Stimulated activated CD4-positive, alpha-beta T cell treated with anti-CD3 and anti-CD28 coated beads, Interleukin-2, amount 100 ng/mL, for 48 hours (primary cell): ENCODE data around the gene CFAP77.

ENCODE experiments used
- DNase-seq, 2 donors: peaks; one replicate each; pipeline ENCODE4 v3.0.0-alpha.2; 2020

CFAP77 gene

DNA sequence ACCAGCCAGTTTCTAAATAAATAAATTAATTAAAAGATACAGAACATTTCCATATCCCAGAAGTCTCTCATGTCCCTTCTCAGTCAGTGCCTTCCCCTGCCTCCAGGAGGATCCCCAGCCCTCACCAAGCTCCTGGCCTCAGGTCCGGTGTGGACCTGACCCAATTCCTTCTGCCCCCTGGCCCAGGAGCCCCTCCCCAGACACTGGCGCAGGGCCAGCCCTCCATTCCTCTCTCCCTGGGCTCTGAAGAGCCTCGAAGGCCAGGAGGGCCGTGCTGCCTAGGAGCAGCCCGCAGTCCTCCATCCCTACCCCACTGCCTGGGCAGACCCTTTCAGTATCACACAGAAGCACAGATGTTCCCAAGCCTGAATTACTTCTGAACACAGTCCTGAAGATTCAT lies 110.6 kb downstream of the CFAP77 start:
- DNase-seq = no peak

DNA sequence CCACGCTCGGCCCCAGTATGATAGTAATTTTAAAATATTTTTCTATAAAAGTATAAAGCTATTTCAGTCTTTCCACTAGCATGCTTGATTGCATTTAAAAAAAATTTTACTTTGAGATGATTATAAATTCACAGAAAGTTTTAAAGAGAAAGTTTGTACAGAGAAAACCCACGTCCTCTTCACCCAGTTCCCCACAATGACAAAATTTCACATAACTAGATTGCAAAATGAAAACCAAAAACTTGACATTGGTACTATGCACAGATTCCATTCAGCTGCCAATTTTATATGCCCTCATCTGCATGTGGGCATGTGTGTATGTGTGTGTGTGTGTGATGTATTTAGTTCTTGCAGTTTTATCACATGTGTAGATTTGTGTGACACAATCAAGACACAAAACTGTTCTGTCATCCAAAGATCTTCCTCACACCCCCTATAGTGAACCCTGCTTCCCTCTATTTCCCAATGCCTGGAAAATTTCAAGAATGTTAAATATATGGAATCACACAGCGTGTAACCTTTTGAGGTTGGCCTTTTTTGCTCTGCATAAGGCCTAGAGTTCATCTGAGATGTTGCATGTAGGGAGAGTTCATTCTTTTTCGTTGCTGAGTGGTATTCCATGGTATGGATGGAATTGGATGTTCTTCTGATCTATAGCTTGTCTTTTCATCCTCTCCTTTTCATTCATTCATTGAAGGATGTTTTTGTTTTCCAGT lies 115.5 kb downstream of the CFAP77 start:
- no peak for DNase-seq

DNA sequence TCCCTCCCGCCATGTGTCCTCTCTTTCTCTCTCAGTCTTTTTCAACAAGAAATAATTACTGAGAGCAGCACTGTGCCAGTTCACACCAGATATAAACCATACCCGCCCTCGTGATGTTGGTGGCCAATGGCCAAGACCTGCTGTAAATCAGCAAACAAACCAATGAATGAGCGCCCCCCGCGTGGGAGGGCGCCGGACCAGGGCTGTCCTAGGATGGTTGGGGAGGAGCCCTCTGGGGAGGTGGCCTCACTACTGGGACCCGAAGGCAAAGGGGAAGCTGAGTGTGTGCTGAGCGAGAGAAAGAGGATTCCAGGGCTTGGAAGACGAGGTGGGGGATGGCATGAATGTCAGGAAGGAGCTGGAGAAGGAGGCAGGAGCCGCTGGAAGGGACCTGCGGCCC lies 121.2 kb downstream of the CFAP77 start:
- no peak for DNase-seq

DNA sequence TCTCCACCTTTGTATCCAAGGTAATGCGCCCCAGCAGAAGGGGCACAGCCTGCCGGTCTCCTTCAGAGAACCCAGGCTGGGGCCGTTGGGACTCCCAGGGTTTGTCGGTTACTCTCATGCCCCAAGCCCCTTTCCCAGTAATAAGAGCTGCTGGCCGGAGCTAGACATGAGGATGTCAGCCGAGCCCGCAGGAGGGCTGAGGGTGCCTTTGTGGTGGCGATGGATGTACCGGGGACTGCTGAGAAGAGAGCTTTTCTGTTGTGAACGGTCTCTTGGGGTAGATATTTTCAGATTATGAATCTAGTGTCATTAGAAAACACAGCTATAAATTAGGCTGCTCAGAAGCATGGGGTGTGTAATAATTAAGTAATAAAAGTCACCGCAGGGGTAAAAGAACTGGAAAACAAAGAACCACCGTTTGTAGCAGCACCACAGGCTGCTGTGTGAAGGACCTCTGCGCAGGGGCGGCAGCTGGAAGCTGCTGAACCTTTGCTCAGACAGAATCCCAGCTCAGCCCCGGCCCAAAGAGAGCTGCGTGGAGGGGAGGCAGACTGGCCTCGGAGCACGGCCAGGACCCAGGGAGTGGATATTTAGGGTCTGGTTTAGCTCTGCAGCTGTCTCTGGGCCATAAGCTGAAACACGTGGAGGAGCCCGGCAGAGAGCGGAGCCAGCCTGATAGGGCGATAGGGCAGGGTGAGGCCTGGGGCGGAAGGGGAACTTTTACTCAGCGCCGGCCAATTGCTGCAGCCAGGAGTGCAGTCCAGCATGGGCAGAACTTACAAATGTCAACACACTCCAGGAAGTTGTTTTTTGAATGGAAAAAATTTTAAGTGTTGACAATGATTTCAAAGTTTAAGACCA lies 121.9 kb downstream of the CFAP77 start:
- no peak for DNase-seq

DNA sequence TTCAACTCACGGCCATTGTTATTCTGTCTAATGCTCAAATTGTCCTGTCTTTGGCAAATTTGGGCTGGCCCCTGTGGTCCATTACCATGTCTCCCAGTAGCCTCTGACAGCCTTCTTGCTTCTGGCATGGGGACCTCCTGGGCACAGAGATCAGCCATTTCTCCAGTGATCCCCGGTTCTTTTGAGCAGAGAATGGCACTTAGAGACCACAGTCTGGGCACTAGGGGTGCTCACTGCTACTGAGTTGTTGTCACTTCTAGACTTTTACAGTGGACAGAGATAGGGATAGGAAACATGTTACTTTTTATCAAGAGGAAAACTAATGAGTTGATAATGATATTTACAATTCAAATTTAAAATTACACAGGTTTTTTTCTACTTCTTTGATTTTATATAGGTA lies 124.8 kb downstream of the CFAP77 start:
- DNase-seq = no peak

DNA sequence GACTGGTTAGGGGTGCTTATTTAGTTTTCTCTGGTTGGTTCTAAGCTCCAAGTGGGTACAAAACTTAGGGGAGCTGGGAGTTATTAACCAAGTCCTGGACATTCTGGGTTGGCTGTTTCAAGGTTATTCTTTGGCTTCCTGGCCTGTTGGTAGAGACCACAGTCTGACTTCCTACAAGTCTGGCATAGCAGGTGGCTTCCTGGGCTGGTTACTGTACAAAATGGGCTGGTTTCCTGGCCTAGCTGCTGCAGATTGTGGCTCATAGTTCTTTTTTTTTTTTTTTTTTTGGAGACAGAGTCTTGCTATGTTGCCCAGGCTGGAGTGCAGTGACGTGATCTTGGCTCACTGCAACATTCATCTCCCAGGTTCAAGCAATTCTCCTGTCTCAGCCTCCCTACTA lies 126.1 kb downstream of the CFAP77 start:
- DNase-seq = no peak

DNA sequence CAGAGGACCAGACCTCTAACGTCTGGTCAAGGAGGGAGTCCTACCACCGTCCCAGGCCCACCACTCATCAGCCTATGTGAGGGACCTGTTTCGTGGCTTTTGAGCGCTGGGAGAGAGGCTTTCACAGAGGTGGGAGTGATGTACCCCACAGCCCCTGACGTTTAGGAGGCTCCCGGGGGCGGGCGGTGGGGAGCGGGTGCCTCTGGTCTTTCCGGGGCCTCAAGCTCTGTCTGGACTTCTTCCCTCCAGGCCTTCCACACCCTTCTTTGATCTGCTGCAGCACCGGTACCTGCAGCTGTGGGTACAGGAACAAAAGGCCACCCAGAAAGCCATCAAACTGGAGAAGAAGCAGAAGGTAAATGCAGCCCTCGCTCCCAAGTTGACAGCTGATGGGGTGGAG lies 127.3 kb downstream of the CFAP77 start:
- no peak for DNase-seq

DNA sequence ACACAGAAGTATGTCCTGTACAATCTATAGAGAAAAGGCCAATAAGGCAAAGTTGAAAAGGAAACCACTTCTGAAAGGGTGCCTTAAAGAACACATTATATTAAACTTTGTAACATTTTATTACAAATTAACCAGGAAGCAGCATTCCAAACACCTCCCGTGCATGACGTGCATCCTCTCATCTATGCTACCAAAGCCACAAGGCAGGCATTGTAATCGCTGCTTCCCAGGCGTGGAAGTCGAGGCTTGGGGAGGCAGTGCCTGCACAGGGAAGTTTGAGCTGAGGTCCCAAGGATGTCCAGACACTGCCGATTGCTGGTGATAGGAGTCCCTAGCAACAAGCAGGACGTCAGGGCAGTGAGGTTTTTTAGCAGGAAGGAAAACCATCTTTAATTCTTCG lies 128.1 kb downstream of the CFAP77 start:
- no peak for DNase-seq

DNA sequence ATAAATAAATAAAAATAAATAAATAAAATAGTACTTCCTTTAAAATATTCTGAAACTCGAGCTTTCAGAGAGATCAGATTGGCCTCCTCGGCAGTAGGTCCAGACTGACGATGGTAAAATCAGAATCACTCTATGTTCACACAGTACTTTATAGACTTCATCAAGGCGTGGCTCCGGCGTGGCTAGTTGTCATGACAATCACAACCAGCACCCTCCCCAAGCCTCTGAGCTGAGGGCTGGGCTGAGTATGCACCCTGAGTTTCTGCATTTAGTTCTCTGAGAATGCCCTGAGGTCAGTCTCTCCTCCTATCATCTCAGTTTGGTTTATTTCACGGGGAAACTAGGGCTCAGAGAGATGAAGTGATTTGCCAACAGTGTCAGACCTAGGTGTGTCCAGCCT lies 129.1 kb downstream of the CFAP77 start:
- no peak for DNase-seq

DNA sequence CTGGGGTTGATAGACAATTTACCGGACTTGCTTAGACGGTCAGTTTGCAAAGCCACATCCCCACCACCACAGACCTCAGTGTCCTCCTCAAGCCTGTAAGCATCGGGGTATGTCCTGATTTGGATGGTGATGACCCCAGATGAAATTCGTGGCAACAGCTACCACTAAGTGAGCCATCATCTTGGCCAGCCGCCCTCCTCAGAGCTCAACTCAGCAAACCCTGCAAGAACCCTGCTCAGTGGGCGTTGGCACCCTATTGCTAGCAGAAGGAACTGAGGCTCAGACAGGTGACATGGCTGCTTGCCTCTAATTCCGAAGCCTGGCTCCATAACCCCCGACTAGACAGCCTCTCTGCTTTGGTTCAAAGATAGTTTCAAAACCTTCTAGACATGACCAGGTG lies 131.0 kb downstream of the CFAP77 start:
- no peak for DNase-seq

DNA sequence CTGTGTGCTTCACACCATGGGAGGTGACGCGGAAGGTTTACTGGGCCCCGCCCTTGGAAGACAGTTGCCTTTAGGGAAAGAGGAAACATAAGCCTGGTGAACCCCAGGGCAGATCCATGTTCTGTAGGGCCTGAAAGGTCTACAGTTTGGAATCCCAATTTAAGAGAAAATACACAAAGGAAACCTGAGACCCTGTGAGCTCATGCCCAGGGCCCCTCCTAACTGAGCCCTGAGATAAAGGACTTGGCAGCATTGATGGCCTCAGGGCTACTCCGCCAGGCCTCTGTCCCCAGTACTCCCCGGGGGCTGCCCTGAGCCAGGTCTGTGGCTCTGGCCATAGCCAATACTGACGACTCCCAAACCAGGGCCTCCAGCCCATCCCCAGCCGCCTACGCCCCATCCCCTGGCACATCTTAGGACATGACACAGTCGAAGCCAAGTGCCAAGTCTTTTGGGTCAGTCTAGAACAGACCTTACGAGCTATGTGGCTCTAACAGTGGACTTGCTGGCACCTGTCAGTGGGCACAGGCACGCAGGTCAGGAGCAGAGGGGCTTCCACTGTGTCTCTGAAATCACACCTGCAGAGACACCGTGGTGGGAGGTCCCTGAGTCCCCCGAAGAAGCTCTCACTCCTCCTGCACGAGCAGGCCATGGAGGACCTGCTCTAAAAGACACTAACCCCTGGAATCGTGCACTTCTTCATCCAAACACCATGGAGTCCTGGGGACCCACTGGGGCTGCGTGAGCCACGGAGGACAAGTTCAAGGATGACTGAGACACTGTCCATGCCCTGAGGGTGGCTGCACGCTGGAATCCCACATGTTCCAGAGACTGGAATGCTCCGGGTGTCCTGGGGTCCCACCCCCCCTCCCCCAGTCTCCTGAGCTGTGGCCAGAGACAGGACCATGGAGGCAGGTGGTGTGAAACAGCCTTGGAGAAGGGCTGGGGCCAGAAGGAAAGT lies 132.1 kb downstream of the CFAP77 start:
- no peak for DNase-seq

DNA sequence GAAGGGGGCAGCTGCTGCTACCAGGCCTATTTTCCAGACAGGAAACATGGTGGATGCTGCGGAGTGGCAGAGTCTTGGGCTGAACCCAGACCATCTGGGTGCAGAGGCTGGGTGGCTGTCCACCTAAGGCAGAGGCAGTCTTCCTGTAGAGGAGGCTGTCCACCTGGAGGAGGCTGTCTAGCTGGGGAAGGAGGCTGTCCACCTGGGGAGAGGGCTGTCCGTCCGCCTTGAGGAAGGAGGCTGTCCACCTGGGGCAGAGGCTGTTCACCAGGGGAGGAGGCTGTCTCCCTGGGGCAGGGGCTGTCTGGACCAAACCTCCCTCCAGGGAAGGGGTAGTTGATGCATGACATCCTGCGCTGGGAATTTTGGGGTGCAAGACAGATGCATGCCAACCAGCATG lies 133.2 kb downstream of the CFAP77 start:
- DNase-seq = no peak

DNA sequence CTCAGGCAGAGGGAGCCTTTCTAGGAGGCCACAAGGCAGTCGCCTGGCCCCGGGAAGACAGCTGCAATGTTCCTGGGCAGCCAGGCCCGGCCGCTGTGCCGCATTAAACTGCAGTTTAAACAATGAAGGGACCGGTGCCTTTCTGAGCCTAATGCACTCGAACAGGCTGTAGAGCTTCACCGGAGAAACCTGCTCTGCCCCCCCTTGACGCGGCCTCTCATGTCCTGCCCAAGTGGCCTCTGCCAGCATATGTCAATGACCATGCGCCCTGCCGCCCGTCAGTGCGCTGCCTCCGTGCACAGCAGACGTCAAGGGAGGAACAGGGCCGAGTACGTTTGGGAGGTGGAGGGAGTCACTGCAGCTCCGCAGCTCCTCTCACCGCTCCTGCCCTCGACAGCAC lies 133.9 kb downstream of the CFAP77 start:
- no peak for DNase-seq

DNA sequence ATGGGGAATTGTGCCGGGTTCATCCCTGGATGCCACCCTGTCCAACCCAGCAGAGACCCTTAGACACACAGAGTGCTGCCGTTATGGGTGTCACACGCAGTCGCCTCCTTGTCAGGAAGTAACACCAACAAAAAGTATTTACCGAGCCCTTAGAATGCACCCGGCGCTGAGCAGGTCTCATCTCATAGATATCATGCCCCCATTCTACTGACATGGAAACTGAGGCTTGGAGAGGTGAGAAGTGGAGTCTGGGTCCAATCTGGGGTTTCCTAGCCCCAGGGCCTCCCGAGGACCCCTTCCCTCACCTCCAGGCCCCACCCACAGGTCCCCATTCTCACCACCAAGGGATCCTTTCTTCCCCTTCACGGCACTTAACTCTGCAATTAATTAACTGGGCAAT lies 135.6 kb downstream of the CFAP77 start:
- DNase-seq = no peak

DNA sequence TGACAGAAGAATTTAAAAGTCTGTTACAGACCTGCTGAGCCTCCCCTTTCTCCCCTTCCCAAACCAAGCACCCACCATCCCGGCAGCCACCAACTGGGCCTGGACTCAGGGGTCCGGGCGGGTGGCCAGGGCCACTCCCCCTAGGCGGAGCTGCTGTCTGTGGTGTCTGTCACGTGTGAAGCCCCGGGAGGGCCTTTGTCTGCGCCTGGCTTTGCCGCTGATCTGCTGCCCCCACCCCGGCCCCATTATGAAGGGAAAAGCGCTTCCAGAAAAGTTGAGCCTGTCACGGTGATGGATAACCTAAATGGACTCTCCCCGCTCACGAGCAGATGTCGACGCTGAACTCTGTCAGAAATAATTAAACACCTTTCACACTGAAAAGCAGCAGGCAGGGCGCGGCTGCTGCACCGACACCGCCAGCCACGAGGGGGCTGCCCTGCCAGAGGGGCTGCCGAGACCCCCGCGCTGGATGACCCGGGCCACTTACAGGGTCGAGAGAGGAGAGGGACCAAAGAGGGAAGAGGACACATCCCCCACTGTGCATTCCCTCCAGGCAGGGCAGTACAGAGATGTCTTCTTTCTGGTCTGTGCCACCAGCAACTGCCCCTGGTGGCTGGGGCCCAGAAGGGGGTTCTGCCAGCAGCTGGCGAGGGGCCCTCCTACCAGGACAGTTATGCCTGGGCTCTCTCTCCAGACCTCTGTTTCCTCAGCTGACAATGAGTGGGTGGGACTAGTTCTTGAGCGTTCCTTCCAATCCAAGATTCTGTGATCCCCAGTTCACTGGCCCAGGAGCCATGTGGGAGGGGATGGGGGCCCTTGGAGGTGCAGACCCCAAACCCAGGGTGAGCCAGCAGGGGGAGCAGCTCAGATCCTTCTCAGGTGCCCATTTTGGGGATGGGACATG lies 136.4 kb downstream of the CFAP77 start:
- no peak for DNase-seq

DNA sequence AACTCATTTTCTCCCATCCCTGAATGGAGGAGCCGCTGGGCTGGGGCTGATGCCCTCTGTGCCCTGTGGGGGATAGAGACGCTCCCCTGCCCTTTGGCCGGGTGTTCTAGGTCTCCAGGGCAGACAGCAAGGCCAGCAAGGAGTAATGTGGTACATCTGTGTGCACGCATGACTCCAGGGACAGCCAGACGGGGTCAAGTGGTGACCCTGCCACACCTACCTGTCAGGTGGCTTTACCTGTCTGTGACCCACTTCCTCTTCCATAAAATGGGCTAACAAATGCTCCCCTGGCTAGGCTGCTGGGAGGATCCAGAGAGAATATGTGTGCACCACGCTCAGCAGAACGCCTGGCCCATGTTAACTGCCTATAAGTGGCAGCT lies 137.0 kb downstream of the CFAP77 start:
- DNase-seq = no peak

DNA sequence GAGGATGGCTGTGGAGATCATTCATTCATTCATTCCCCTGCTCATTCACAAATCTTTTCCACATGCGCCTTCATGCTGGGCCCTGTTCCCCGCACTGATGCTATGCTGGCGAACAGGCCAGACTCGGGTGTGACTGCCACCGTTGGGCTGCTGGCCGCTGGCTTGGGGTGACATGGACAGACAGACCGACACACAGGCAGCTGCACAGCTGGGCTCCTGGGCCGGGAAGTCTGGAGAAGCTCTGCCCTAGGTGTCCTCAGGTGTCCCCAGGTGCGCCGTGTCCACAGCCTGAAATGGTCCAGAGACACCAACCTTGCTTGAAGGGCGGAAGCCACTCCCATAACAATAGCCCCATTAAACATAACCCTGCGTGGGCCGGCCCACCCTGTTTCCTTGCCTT lies 137.4 kb downstream of the CFAP77 start:
- DNase-seq = no peak

DNA sequence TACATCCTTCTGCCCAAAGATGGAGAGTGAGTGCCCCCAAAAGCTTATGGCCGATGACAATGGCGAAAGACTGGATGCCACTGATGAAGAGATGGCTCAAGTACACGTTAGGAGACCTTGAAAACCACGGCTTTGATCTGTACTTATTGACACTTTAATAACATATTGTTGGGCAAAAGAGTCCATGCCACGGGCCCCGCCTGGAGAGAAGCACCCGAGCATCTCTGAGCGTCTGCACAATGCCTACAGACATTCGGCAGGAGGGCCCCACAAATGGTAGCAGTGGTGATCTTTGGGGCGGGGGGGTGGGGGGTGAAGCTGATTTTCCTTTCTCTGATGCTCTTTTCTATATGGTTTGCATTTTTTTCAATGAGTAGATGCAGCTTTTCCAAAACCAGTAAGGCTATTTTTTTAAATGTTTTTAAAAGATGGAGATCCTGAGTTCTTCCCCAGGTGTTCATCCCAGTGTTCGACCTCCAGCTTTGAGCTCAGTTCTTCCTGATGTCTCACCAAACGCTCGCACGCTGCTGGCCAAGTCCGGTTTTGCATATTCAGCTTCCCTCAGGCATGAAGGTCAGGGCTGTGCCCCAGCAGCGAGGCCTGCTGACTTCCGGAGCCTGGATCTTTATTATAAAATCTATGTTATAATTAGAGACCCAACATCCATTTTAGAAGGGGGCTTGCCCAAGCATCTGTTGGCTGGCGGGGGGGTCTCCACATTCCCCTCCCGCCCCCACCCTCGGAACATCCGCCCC lies 138.1 kb downstream of the CFAP77 start:
- no peak for DNase-seq

DNA sequence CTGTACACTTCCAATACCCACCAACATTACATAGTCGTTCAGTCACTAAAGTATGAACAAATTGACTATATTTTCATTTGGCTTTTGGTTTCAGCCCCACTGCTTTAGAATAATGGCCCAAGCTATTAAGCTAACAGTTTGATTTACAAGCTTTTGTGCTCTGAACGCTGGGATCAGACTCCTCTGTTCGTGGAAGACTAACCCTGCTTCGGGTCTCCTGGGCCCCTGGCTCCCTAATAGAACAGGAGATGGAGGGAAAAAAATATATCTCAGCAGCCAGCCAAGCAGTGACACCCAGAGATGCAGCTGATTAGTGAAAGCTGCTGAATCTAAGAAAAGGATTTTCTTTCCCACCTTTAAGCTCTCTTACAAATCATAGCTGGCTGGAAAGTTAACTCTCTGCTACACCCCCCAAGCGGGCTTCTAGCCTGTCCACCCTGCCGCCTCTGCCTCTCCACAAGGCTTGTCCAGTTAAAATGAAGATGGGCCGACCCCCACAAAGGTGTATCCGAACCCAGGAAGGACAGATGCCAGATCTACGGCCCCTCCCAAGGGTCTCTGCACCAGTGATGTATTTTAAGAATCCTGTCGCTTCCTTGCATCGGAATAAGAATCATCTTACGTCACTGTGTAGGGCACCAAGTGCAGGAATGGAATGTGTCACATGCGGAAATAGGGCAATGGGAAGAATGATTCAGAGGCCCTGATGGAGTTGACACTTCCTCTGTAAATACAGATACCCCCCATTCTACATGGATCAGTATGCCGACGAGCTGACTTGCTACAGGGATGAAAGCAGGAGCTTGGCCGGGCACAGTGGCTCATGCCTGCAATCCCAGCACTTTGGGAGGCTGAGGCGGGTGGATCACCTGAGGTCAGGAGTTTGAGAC lies 139.0 kb downstream of the CFAP77 start:
- DNase-seq = no peak

DNA sequence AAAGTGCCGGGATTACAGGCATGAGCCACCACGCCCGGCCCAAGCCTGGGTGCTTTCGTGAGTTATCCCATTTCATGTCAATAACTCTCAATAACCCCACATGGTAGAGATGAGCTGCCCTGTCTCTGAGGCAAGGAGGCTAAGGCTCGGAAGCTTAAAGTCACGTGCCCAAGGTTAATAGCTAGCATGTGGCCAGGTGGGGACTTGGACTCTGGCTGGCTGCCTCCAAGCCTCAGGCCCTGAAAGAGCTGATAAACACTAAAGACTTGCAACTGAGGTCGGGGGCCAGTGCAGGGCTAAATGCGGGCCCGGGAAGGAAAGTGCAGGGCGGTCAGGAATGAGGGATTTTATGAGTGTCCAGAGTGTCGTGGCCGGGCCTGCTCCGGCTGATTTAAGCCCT lies 141.5 kb downstream of the CFAP77 start:
- no peak for DNase-seq
